HepG2 (cell line): ENCODE data around the gene PTCD3. TPM values are rescaled to one million over a fixed set of nuclear protein-coding genes. Genes with fewer than 3 reads are reported as not detected.

Experiments
- ATAC-seq: fragments of 200-7000 bp; cut with Tn5 transposase; 3 replicates; pipeline ENCODE4 v1.9.1; 2020; ENCODE audit warnings: mild to moderate bottlenecking, moderate library complexity
- BruUV-seq: library from RNA; stranded (reverse); fragments of 400-500 nt; replicated peaks from 2 replicates; lab custom pipeline; 2021; lab: Mats Ljungman, UMichigan
- CTCF ChIA-PET: fragments of 300-600 bp; formaldehyde crosslinking; extraction: SDS; loops from one replicate; lab custom pipeline; 2021; ENCODE audit warnings: low total read pairs, inconsistent platforms, low intra/inter-chr PET ratio; lab: Yijun Ruan, JAX
- POLR2A ChIA-PET: fragments of 350-600 bp; sonication (Branson Sonifier 250); formaldehyde crosslinking; loops from one replicate; lab custom pipeline; 2020; ENCODE audit warnings: antibody characterized with exemption, inconsistent platforms; lab: Yijun Ruan, JAX
- DNase-seq: peaks from one replicate; pipeline ENCODE4 v3.0.0-alpha.2; 2015; ENCODE audit warnings: low spot score
- FAIRE-seq: peaks from 3 replicates; lab custom pipeline; 2011; peaks lifted over from hg19 to GRCh38; lab: Jason Lieb, UNC
- H2AFZ ChIP-seq: one replicate; pipeline ENCODE4 v1.6.1; 2011; ENCODE audit warnings: low read length, inconsistent platforms
- H3K27ac ChIP-seq: fragments of 300-600 bp; 3 replicates; pipeline ENCODE4 v1.8.0; 2011; ENCODE audit warnings: mixed run types, mild to moderate bottlenecking, mixed read lengths, low read length, inconsistent platforms; ENCODE audit not compliant: insufficient read depth; ENCODE audit errors: extremely low read length
- H3K27me3 ChIP-seq, 2 experiments: fragments of 200-600 bp in 1 of 2; 2 replicates in 1 of 2; 3 replicates in 1 of 2; pipeline versions ENCODE4 v1.6.0 to v1.8.0; 2011; ENCODE audit warnings: low read length in 2 of 2, mild to moderate bottlenecking in 2 of 2, moderate library complexity in 2 of 2, inconsistent platforms in 1 of 2; ENCODE audit not compliant: insufficient read depth in 2 of 2, control insufficient read depth in 1 of 2
- H3K36me3 ChIP-seq, 2 experiments: fragments of 200-600 bp in 1 of 2; replicated peaks in 1 of 2; 2 replicates in 1 of 2; 3 replicates in 1 of 2; pipeline versions ENCODE4 v1.5.1 to v1.8.0; 2011; ENCODE audit warnings: low read length in 2 of 2, inconsistent platforms in 1 of 2; ENCODE audit not compliant: insufficient read depth in 2 of 2, control insufficient read depth in 1 of 2
- H3K4me1 ChIP-seq: 2 replicates; pipeline ENCODE4 v1.5.1; 2012; ENCODE audit warnings: low read length, inconsistent platforms; ENCODE audit not compliant: insufficient read depth
- H3K4me2 ChIP-seq: 2 replicates; pipeline ENCODE4 v1.6.0; 2011; ENCODE audit warnings: low read depth, low read length, inconsistent platforms
- H3K4me3 ChIP-seq, 3 experiments: fragments of 200-600 bp in 1 of 3; sonication (generic), shearing (Covaris generic) in 1 of 3; replicated peaks in 1 of 3; 2 replicates each; pipeline ENCODE4 v1.5.1; 2011 to 2016; ENCODE audit warnings: low read length in 3 of 3, inconsistent platforms in 2 of 3, low read depth in 2 of 3, mild to moderate bottlenecking in 2 of 3, control low read depth in 1 of 3, mixed read lengths in 1 of 3; ENCODE audit not compliant: insufficient read depth in 1 of 3
- H3K79me2 ChIP-seq: one replicate; pipeline ENCODE4 v1.6.1; 2011; ENCODE audit warnings: low read length, inconsistent platforms; ENCODE audit not compliant: insufficient read depth
- H3K9ac ChIP-seq: 2 replicates; pipeline ENCODE4 v1.6.0; 2011; ENCODE audit warnings: mild to moderate bottlenecking, low read depth, low read length, inconsistent platforms; ENCODE audit not compliant: insufficient read depth
- H3K9me3 ChIP-seq: 2 replicates; pipeline ENCODE4 v1.5.1; 2012; ENCODE audit warnings: mild to moderate bottlenecking, low read length
- H4K20me1 ChIP-seq: 2 replicates; pipeline ENCODE4 v1.6.0; 2011; ENCODE audit warnings: inconsistent platforms, mild to moderate bottlenecking, low read length, moderate library complexity; ENCODE audit not compliant: insufficient read depth
- ARNT ChIP-seq: fragments of 450-650 bp; IDR thresholded peaks from 2 replicates; pipeline ENCODE4 v1.6.1; 2017
- CAMTA2 ChIP-seq: sonication (generic); formaldehyde crosslinking; IDR thresholded peaks from 2 replicates; pipeline ENCODE4 v1.4.0; 2020; ENCODE audit warnings: mild to moderate bottlenecking, missing genetic modification reagents, borderline replicate concordance
- NR2F1 ChIP-seq, 2 experiments: fragments of 450-650 bp in 1 of 2; formaldehyde crosslinking in 1 of 2; IDR thresholded peaks; 2 replicates each; pipeline versions ENCODE4 v1.5.0 to v1.6.1; 2016 to 2020; ENCODE audit warnings: mild to moderate bottlenecking in 1 of 2, missing compliant biosample characterization in 1 of 2, missing genetic modification reagents in 1 of 2, moderate library complexity in 1 of 2
- SAP130 ChIP-seq: IDR thresholded peaks from 2 replicates; pipeline ENCODE4 v1.6.1; 2016; ENCODE audit warnings: low read depth
- THAP11 ChIP-seq: IDR thresholded peaks from 2 replicates; pipeline ENCODE4 v1.6.1; 2016; ENCODE audit warnings: missing biosample characterization, missing genetic modification reagents
- ZNF280B ChIP-seq: sonication (generic); formaldehyde crosslinking; IDR thresholded peaks from 2 replicates; pipeline ENCODE4 v1.5.0; 2020; ENCODE audit warnings: missing genetic modification reagents, mild to moderate bottlenecking, borderline replicate concordance
- WGBS: methylation state at CpG from one replicate; pipeline ENCODE4 v1.1.6; 2017; ENCODE audit warnings: low lambda C conversion rate; 5-methylcytosine and 5-hydroxymethylcytosine counted together
- in situ Hi-C: cut with HindIII; loops from 2 replicates; pipeline ENCODE4 v1.10.0; 2017; ENCODE audit warnings: low pct_unique_long_range_greater_than_20kb; ENCODE audit not compliant: extremely low pct_ligation_motif_present
- intact Hi-C: fragments of 100-400 bp; cut with micrococcal nuclease; formaldehyde crosslinking; loops from one replicate; pipeline ENCODE4 v1.10.0; 2022; ENCODE audit not compliant: unreplicated experiment
- polyA plus RNA-seq, 8 experiments: library from polyadenylated mRNA; depleted of rRNA in 3 of 8; stranded (reverse) in 7 of 8; unstranded in 1 of 8; fragments of >200 nt; fragmentation: Illumina TruSeq in 4 of 8; extraction: Trizol in 4 of 8; gene quantifications; 2 replicates each; pipeline versions ENCODE4 v1.2.1 to v1.2.3, GENCODE V29; 2011 to 2016; ENCODE audit warnings: low read depth in 4 of 8, missing spikeins in 1 of 8, mixed read lengths in 1 of 8; ENCODE audit not compliant: insufficient read depth in 1 of 8
- total RNA-seq, 5 experiments: library from RNA; depleted of rRNA; stranded (reverse); fragments of >200 nt; fragmentation: Illumina TruSeq; extraction: Trizol; gene quantifications; 2 replicates each; pipeline ENCODE4 v1.2.3, GENCODE V29; 2016; ENCODE audit warnings: low read depth in 1 of 5

PTCD3 gene
- total and polyA plus RNA-seq, 2 of the 13 experiments (the other 11 are each of a cell fraction or from before 2014, with no cell fraction given): 124 to 309 TPM

GRCh38 chr2:86062043-86062442 is 44.0 kb upstream of the PTCD3 start:
- Histone ChIP-seq H3K27me3 (no peaks in the 10 kb centered on the region), H3K36me3 (peaks cover 19 to 88% of the 10 kb centered on the region in 2 experiments), H3K4me3 (no peak overlapping the region), H3K9ac (no peak overlapping the region), H4K20me1 (no peaks in the 10 kb centered on the region), H3K9me3 (no peaks in the 10 kb centered on the region), H3K27ac (no peak overlapping the region), H3K79me2 (no peaks in the 10 kb centered on the region), H3K4me1 (peaks cover 13% of the 10 kb centered on the region), H3K4me2 (no peak overlapping the region), H2AFZ (no peak overlapping the region)
- FAIRE-seq: no peak
- DNase-seq: peak; percentile 31
- no TSS peak for BruUV-seq
- TF ChIP-seq SAP130 (0 out of 2 replicates have a peak, but pooled peaks have one; percentile 8), NR2F1 (CRISPR knock-in tag; IDR thresholded peaks at IDR 0.05) (0 out of 4 replicates have a peak, but pooled peaks of 1 of the 2 experiments have one; percentile 18), ZNF280B (CRISPR knock-in tag) (no peak)
- ChIA-PET CTCF (no interaction called here), POLR2A (no interaction called here)
- intact Hi-C loops (no loop called here), in situ Hi-C loops (no loop called here)
- 94% methylated on average over 2 of the region's 2 CpGs for WGBS
- no peak for ATAC-seq

GRCh38 chr2:86064006-86064405 is 42.0 kb upstream of the PTCD3 start:
- H3K4me2 ChIP-seq: no peak overlapping the region
- intact Hi-C loops: no loop called here
- FAIRE-seq (no peak), DNase-seq (no peak), ATAC-seq (no peak)
- no peaks in the 10 kb centered on the region for H4K20me1 ChIP-seq
- in situ Hi-C loops: no loop called here
- no TSS peak for BruUV-seq
- no peak overlapping the region for H3K9ac ChIP-seq
- WGBS: 96% methylated on average over 2 of the region's 2 CpGs
- peaks cover 13% of the 10 kb centered on the region for H3K4me1 ChIP-seq
- H3K27ac ChIP-seq: no peak overlapping the region
- H3K9me3 ChIP-seq: no peaks in the 10 kb centered on the region
- H3K27me3 ChIP-seq: no peaks in the 10 kb centered on the region
- H3K36me3 ChIP-seq: peaks cover 25 to 94% of the 10 kb centered on the region in 2 experiments
- POLR2A ChIA-PET: no interaction called here
- CTCF ChIA-PET: no interaction called here
- H3K79me2 ChIP-seq: no peaks in the 10 kb centered on the region
- H3K4me3 ChIP-seq: no peak overlapping the region
- H2AFZ ChIP-seq: no peak overlapping the region
- TF ChIP-seq THAP11 (no peak), ARNT (no peak), CAMTA2 (CRISPR knock-in tag) (no peak)
